A549 (cell line): ENCODE measurements around the gene RAPH1.

Source experiments
- BHLHE40 ChIP-seq: IDR thresholded peaks from 2 replicates; pipeline ENCODE4 v1.6.1; 2012; ENCODE audit warnings: low read depth, low read length, inconsistent platforms
- CEBPB ChIP-seq, 2 experiments: fragments of >200 bp in 1 of 2; sonication (Bioruptor Twin) in 1 of 2; formaldehyde crosslinking in 1 of 2; IDR thresholded peaks; 2 replicates each; pipeline ENCODE4 v1.6.1; 2012 to 2016
- CHD2 ChIP-seq: fragments of 150-350 bp; IDR thresholded peaks from 2 replicates; pipeline ENCODE4 v1.6.1; 2014; ENCODE audit warnings: low read length; ENCODE audit not compliant: partially characterized antibody
- EP300 ChIP-seq, 2 experiments: fragments of >200 bp; sonication (Bioruptor Twin); formaldehyde crosslinking; IDR thresholded peaks; 2 replicates in 1 of 2; 3 replicates in 1 of 2; pipeline ENCODE4 v1.6.1; 2016 to 2017
- GATA3 ChIP-seq: IDR thresholded peaks from 2 replicates; pipeline ENCODE4 v1.6.1; 2012; ENCODE audit warnings: borderline replicate concordance
- KDM1A ChIP-seq: fragments of 200-600 bp; sonication (generic); IDR thresholded peaks from 2 replicates; pipeline ENCODE4 v1.6.1; 2016; ENCODE audit warnings: low read depth, mild to moderate bottlenecking
- MAFK ChIP-seq: fragments of 450-650 bp; IDR thresholded peaks from 2 replicates; pipeline ENCODE4 v1.6.1; 2014; ENCODE audit not compliant: partially characterized antibody
- NPAS2 ChIP-seq: fragments of 250-450 bp; sonication (Bioruptor Pico); IDR thresholded peaks from 2 replicates; pipeline ENCODE4 v1.8.0; 2022; ENCODE audit warnings: mild to moderate bottlenecking, moderate library complexity, borderline replicate concordance
- POLR2A ChIP-seq: IDR thresholded peaks from 2 replicates; pipeline ENCODE4 v1.6.1; 2012; ENCODE audit warnings: mild to moderate bottlenecking, low read length
- RAD21 ChIP-seq, 2 experiments: fragments of >200 bp in 1 of 2; sonication (Bioruptor Twin) in 1 of 2; formaldehyde crosslinking in 1 of 2; IDR thresholded peaks in 1 of 2; conservative IDR thresholded peaks in 1 of 2; 2 replicates in 1 of 2; 3 replicates in 1 of 2; pipeline ENCODE4 v1.6.1; 2012 to 2018; ENCODE audit warnings: inconsistent platforms in 1 of 2
- SMC3 ChIP-seq: fragments of >200 bp; sonication (Bioruptor Twin); formaldehyde crosslinking; IDR thresholded peaks from 3 replicates; pipeline ENCODE4 v1.6.1; 2018; ENCODE audit warnings: inconsistent platforms
- TF ChIP-seq, protein P1 (sequence below): fragments of >200 bp; sonication (Bioruptor Twin); formaldehyde crosslinking; IDR thresholded peaks from 3 replicates; pipeline ENCODE4 v1.5.1; 2016
- TF ChIP-seq, protein P2 (sequence below): IDR thresholded peaks from 2 replicates; pipeline ENCODE4 v1.6.1; 2012

DNA sequence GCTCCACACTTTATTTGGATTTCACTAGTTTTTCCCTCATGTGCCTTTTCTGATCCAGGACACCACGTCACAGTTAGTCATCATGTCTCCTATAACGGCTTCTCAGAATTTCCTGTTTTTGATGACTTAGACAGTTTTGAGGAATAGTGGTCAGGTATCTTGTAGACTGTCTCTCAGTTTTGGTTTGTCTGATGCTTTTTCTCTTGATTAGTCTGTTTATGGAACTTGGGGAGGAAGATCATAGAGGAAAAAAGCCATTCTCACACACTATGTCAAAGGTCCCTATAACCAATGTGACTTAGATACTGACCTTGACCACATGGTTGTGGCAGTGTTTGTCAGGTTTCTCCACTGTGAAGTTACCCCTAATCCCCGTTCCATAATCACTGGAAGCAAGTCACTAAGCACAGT lies 89.0 kb downstream of the RAPH1 start:
- TF ChIP-seq, protein P1, sequence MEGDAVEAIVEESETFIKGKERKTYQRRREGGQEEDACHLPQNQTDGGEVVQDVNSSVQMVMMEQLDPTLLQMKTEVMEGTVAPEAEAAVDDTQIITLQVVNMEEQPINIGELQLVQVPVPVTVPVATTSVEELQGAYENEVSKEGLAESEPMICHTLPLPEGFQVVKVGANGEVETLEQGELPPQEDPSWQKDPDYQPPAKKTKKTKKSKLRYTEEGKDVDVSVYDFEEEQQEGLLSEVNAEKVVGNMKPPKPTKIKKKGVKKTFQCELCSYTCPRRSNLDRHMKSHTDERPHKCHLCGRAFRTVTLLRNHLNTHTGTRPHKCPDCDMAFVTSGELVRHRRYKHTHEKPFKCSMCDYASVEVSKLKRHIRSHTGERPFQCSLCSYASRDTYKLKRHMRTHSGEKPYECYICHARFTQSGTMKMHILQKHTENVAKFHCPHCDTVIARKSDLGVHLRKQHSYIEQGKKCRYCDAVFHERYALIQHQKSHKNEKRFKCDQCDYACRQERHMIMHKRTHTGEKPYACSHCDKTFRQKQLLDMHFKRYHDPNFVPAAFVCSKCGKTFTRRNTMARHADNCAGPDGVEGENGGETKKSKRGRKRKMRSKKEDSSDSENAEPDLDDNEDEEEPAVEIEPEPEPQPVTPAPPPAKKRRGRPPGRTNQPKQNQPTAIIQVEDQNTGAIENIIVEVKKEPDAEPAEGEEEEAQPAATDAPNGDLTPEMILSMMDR, result no peak
- TF ChIP-seq CEBPB (IDR thresholded peaks at IDR 0.05) (no peak), RAD21 (conservative IDR thresholded peaks at IDR 0.05 in 1 of 2, IDR thresholded peaks at IDR 0.05 in 1 of 2) (no peak), KDM1A (no peak), POLR2A (no peak), EP300 (IDR thresholded peaks at IDR 0.05) (no peak), BHLHE40 (no peak), CHD2 (no peak), MAFK (peak; percentile 89), SMC3 (no peak), NPAS2 (CRISPR knock-in tag) (no peak), GATA3 (no peak)
- TF ChIP-seq, protein P2, sequence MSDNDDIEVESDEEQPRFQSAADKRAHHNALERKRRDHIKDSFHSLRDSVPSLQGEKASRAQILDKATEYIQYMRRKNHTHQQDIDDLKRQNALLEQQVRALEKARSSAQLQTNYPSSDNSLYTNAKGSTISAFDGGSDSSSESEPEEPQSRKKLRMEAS, result no peak
